K562 (cell line): Measurements from ENCODE around the gene FLII. TPM values are rescaled to one million over a fixed set of nuclear protein-coding genes. Genes with fewer than 3 reads are reported as not detected.

ENCODE experiments used
- BCOR ChIP-seq: fragments of 450-650 bp; IDR thresholded peaks from 2 replicates; pipeline ENCODE4 v1.6.1; 2016
- BRD4 ChIP-seq: fragments of 200-600 bp; sonication (generic); IDR thresholded peaks from 2 replicates; pipeline ENCODE4 v1.6.1; 2017; ENCODE audit warnings: inconsistent platforms
- ETV5 ChIP-seq: sonication (generic); formaldehyde crosslinking; IDR thresholded peaks from 2 replicates; pipeline ENCODE4 v1.4.0; 2020; ENCODE audit warnings: low read depth, mild to moderate bottlenecking, missing genetic modification reagents
- FOXP4 ChIP-seq: sonication (generic); formaldehyde crosslinking; IDR thresholded peaks from 2 replicates; pipeline ENCODE4 v1.8.0; 2022; ENCODE audit warnings: mild to moderate bottlenecking, missing genetic modification reagents, borderline replicate concordance
- HMBOX1 ChIP-seq: sonication (generic); IDR thresholded peaks from 2 replicates; pipeline ENCODE4 v1.6.1; 2016
- KDM5B ChIP-seq: fragments of 200-600 bp; sonication (generic); IDR thresholded peaks from 2 replicates; pipeline ENCODE4 v1.6.1; 2012; ENCODE audit warnings: low read depth, mild to moderate bottlenecking, moderate library complexity, low read length, control low read depth, inconsistent platforms; ENCODE audit not compliant: insufficient replicate concordance
- MAX ChIP-seq: sonication (generic); formaldehyde crosslinking; IDR thresholded peaks from 2 replicates; pipeline ENCODE4 v1.9.0; 2022; ENCODE audit warnings: mild to moderate bottlenecking, missing genetic modification reagents
- NCOR1 ChIP-seq: fragments of 450-650 bp; IDR thresholded peaks from 2 replicates; pipeline ENCODE4 v1.6.1; 2016; ENCODE audit warnings: mild to moderate bottlenecking, moderate library complexity
- NFE2 ChIP-seq: IDR thresholded peaks from 2 replicates; pipeline ENCODE4 v1.6.1; 2014; ENCODE audit warnings: antibody characterized with exemption, low read depth
- NFIX ChIP-seq: fragments of 250-450 bp; sonication (Bioruptor Pico); IDR thresholded peaks from 2 replicates; pipeline ENCODE4 v1.4.0; 2020; ENCODE audit warnings: low read depth, mild to moderate bottlenecking, moderate library complexity
- OTX1 ChIP-seq: fragments of 450-650 bp; formaldehyde crosslinking; IDR thresholded peaks from 2 replicates; pipeline ENCODE4 v1.4.0; 2022; ENCODE audit warnings: mild to moderate bottlenecking
- PHF8 ChIP-seq: fragments of 200-600 bp; sonication (generic); IDR thresholded peaks from 2 replicates; pipeline ENCODE4 v1.6.1; 2012; ENCODE audit warnings: mixed run types, mild to moderate bottlenecking, inconsistent platforms, low read length, moderate library complexity, borderline replicate concordance
- PPARD ChIP-seq: fragments of 250-450 bp; sonication (Bioruptor Pico); IDR thresholded peaks from 2 replicates; pipeline ENCODE4 v1.8.0; 2022; ENCODE audit warnings: inconsistent platforms, mild to moderate bottlenecking, moderate library complexity
- SMAD4 ChIP-seq: fragments of 250-450 bp; sonication (Bioruptor Pico); conservative IDR thresholded peaks from 2 replicates; pipeline ENCODE4 v1.8.0; 2021; ENCODE audit warnings: inconsistent platforms, mild to moderate bottlenecking, moderate library complexity
- SMARCE1 ChIP-seq: fragments of 450-650 bp; IDR thresholded peaks from 2 replicates; pipeline ENCODE4 v1.7.1; 2016; ENCODE audit warnings: mild to moderate bottlenecking
- TFAM ChIP-seq: fragments of 250-450 bp; sonication (Bioruptor Pico); conservative IDR thresholded peaks from 2 replicates; pipeline ENCODE4 v1.5.0; 2021; ENCODE audit warnings: mild to moderate bottlenecking, moderate library complexity
- ZFP1 ChIP-seq: fragments of 450-650 bp; formaldehyde crosslinking; IDR thresholded peaks from 2 replicates; pipeline ENCODE4 v1.4.0; 2020; ENCODE audit warnings: mild to moderate bottlenecking, mixed read lengths
- ZNF518B ChIP-seq: fragments of 250-450 bp; sonication (Bioruptor Pico); IDR thresholded peaks from 2 replicates; pipeline ENCODE4 v1.5.0; 2021; ENCODE audit warnings: mild to moderate bottlenecking, moderate library complexity
- ZNF717 ChIP-seq: fragments of 250-450 bp; sonication (Bioruptor Pico); IDR thresholded peaks from 2 replicates; pipeline ENCODE4 v1.5.0; 2021
- ZNF830 ChIP-seq: fragments of 250-450 bp; sonication (Bioruptor Pico); IDR thresholded peaks from 2 replicates; pipeline ENCODE4 v1.5.0; 2021; ENCODE audit warnings: mild to moderate bottlenecking
- polyA plus RNA-seq, 8 experiments: library from polyadenylated mRNA; depleted of rRNA in 4 of 8; stranded (reverse) in 5 of 8; unstranded in 3 of 8; fragments of >200 nt; fragmentation: Nextera tagmentation in 2 of 8; fragmentation: Illumina TruSeq in 1 of 8; extraction: Ambion mirVana in 2 of 8; extraction: Trizol in 1 of 8; gene quantifications; 2 replicates each; pipeline versions ENCODE4 v1.2.1 to v1.2.3, GENCODE V29; 2011 to 2014; ENCODE audit warnings: inconsistent platforms in 1 of 8, missing spikeins in 1 of 8
- total RNA-seq, 7 experiments: library from RNA; depleted of rRNA in 6 of 7; stranded (reverse); fragments of >200 nt in 6 of 7; fragmentation: Illumina TruSeq in 2 of 7; extraction: Trizol in 2 of 7; gene quantifications; 2 replicates each; pipeline versions ENCODE4 v1.2.1 to v1.2.3, GENCODE V29; 2011 to 2021; ENCODE audit warnings: low replicate concordance in 1 of 7

Gene FLII
- total and polyA plus RNA-seq, 9 of the 15 experiments (the other 6 are each of a cell fraction or from before 2014, with no cell fraction given), result 11.7 to 126 (median 82.5) TPM

- TF ChIP-seq SMAD4 (CRISPR knock-in tag), result no peak
- TF ChIP-seq ETV5 (CRISPR knock-in tag), result no peak
- TF ChIP-seq ZNF830 (CRISPR knock-in tag), result no peak
- no peak for TF ChIP-seq KDM5B
- TF ChIP-seq PPARD (CRISPR knock-in tag), result no peak
- TF ChIP-seq SMARCE1, result no peak
- TF ChIP-seq HMBOX1, result no peak
- no peak for TF ChIP-seq BRD4
- no peak for TF ChIP-seq ZFP1 (CRISPR knock-in tag)
- no peak for TF ChIP-seq BCOR
- TF ChIP-seq NCOR1, result no peak
- TF ChIP-seq ZNF518B, result no peak
- no peak for TF ChIP-seq FOXP4
- no peak for TF ChIP-seq OTX1 (CRISPR knock-in tag)
- no peak for TF ChIP-seq ZNF717 (CRISPR knock-in tag)
- TF ChIP-seq NFE2, result no peak
- TF ChIP-seq PHF8, result peak; percentile 47; the same call in 1 of the 2 replicates
- TF ChIP-seq TFAM (CRISPR knock-in tag), result no peak
- 0 out of 2 replicates have a peak, but pooled peaks have one; percentile 28 for TF ChIP-seq MAX (CRISPR knock-in tag)
- TF ChIP-seq NFIX (CRISPR knock-in tag), result no peak
Measured at GRCh38 chr17:18246880-18247612, 11.5 kb downstream of the FLII start (continued).
